ENCODE results near the gene SLC15A5.

The SLC15A5 gene

GRCh38 chr12:16243487-16244412, 33.7 kb downstream of the SLC15A5 start:
- Histone ChIP-seq H2BK12ac (ENCODE audit: low read length) (no peak overlapping the region), H2AFZ (ENCODE audit: low read length) (no peak overlapping the region), H3K18ac (ENCODE audit: low read length) (no peak overlapping the region), H2BK15ac (ENCODE audit: low read length) (no peak overlapping the region), H3K9me3 (replicated peaks in 1 of 2; ENCODE audit: control insufficient read depth in 2 of 2, insufficient read depth in 1 of 2, low read depth in 1 of 2, low read length in 2 of 2) (no peaks in the 10 kb centered on the region), H2AK5ac (ENCODE audit: low read depth, low read length) (no peak overlapping the region), H3K79me1 (ENCODE audit: low read depth, low read length) (no peaks in the 10 kb centered on the region), H2BK120ac (ENCODE audit: low read depth, low read length) (no peak overlapping the region), H3K4me1 (ENCODE audit: control insufficient read depth in 2 of 2, insufficient read depth in 1 of 2, low read depth in 1 of 2, low read length in 2 of 2) (no peaks in the 10 kb centered on the region), H3K4me2 (ENCODE audit: insufficient read depth, low read length, poor library complexity, severe bottlenecking) (no peak overlapping the region), H2BK5ac (ENCODE audit: low read length) (no peak overlapping the region), H3K4me3 (ENCODE audit: low read length in 2 of 2) (no peak overlapping the region), H3K14ac (ENCODE audit: low read length) (no peak overlapping the region), H3K27ac (replicated peaks; ENCODE audit: low read length) (no peak overlapping the region), H3K36me3 (replicated peaks in 1 of 2; ENCODE audit: control insufficient read depth in 2 of 2, insufficient read depth in 2 of 2, low read length in 2 of 2) (no peaks in the 10 kb centered on the region), H3K27me3 (ENCODE audit: control insufficient read depth in 3 of 3, insufficient read depth in 3 of 3, low read depth in 1 of 3, low read length in 3 of 3) (no peaks in the 10 kb centered on the region), H3K23ac (ENCODE audit: low read depth, low read length, poor library complexity) (no peak overlapping the region), H4K8ac (ENCODE audit: low read depth, low read length) (no peak overlapping the region), H4K91ac (ENCODE audit: low read depth, low read length, poor library complexity) (no peak overlapping the region), H3K4ac (ENCODE audit: low read length) (no peak overlapping the region), H3K9ac (ENCODE audit: low read depth, low read length, poor library complexity) (no peak overlapping the region)
- no CpG with 5 or more reads among the region's 9 CpGs for WGBS, 2 donors (ENCODE audit: extremely low coverage in 2 of 2, insufficient read length in 2 of 2, insufficient replicate concordance in 1 of 2)
- DNase-seq (ENCODE audit: low spot score): no peak

GRCh38 chr12:16241346-16241745, 36.1 kb downstream of the SLC15A5 start:
- no peak overlapping the region for H3K18ac ChIP-seq (ENCODE audit: low read length)
- WGBS, 2 donors (ENCODE audit: extremely low coverage in 2 of 2, insufficient read length in 2 of 2, insufficient replicate concordance in 1 of 2): no CpG with 5 or more reads among the region's 4 CpGs
- H4K91ac ChIP-seq (ENCODE audit: low read depth, low read length, poor library complexity): no peak overlapping the region
- no peak overlapping the region for H2AFZ ChIP-seq (ENCODE audit: low read length)
- no peak for DNase-seq (ENCODE audit: low spot score)
- no peak overlapping the region for H2AK5ac ChIP-seq (ENCODE audit: low read depth, low read length)
- no peak overlapping the region for H3K23ac ChIP-seq (ENCODE audit: low read depth, low read length, poor library complexity)
- no peak overlapping the region for H2BK5ac ChIP-seq (ENCODE audit: low read length)
- H3K4ac ChIP-seq (ENCODE audit: low read length): no peak overlapping the region
- H3K9me3 ChIP-seq (replicated peaks in 1 of 2; ENCODE audit: control insufficient read depth in 2 of 2, insufficient read depth in 1 of 2, low read depth in 1 of 2, low read length in 2 of 2): no peaks in the 10 kb centered on the region
- H4K8ac ChIP-seq (ENCODE audit: low read depth, low read length): no peak overlapping the region
- H3K9ac ChIP-seq (ENCODE audit: low read depth, low read length, poor library complexity): no peak overlapping the region
- H3K14ac ChIP-seq (ENCODE audit: low read length): no peak overlapping the region
- no peak overlapping the region for H3K27ac ChIP-seq (replicated peaks; ENCODE audit: low read length)
- no peaks in the 10 kb centered on the region for H3K27me3 ChIP-seq (ENCODE audit: control insufficient read depth in 3 of 3, insufficient read depth in 3 of 3, low read depth in 1 of 3, low read length in 3 of 3)
- H3K4me3 ChIP-seq (ENCODE audit: low read length in 2 of 2): no peak overlapping the region
- no peak overlapping the region for H2BK120ac ChIP-seq (ENCODE audit: low read depth, low read length)
- H2BK15ac ChIP-seq (ENCODE audit: low read length): no peak overlapping the region
- no peak overlapping the region for H2BK12ac ChIP-seq (ENCODE audit: low read length)
- no peak overlapping the region for H3K4me2 ChIP-seq (ENCODE audit: insufficient read depth, low read length, poor library complexity, severe bottlenecking)
- H3K4me1 ChIP-seq (ENCODE audit: control insufficient read depth in 2 of 2, insufficient read depth in 1 of 2, low read depth in 1 of 2, low read length in 2 of 2): no peaks in the 10 kb centered on the region
- H3K36me3 ChIP-seq (replicated peaks in 1 of 2; ENCODE audit: control insufficient read depth in 2 of 2, insufficient read depth in 2 of 2, low read length in 2 of 2): no peaks in the 10 kb centered on the region
- no peaks in the 10 kb centered on the region for H3K79me1 ChIP-seq (ENCODE audit: low read depth, low read length)

- H3K4me3 ChIP-seq (ENCODE audit: low read length in 2 of 2): no peak overlapping the region
- WGBS, 2 donors (ENCODE audit: extremely low coverage in 2 of 2, insufficient read length in 2 of 2, insufficient replicate concordance in 1 of 2): no CpG with 5 or more reads among the region's 2 CpGs
- no peak overlapping the region for H2AFZ ChIP-seq (ENCODE audit: low read length)
- H3K9ac ChIP-seq (ENCODE audit: low read depth, low read length, poor library complexity): no peak overlapping the region
- no peaks in the 10 kb centered on the region for H3K4me1 ChIP-seq (ENCODE audit: control insufficient read depth in 2 of 2, insufficient read depth in 1 of 2, low read depth in 1 of 2, low read length in 2 of 2)
- no peak overlapping the region for H3K18ac ChIP-seq (ENCODE audit: low read length)
- no peak for DNase-seq (ENCODE audit: low spot score)
- H2BK15ac ChIP-seq (ENCODE audit: low read length): no peak overlapping the region
- H2AK5ac ChIP-seq (ENCODE audit: low read depth, low read length): no peak overlapping the region
- no peaks in the 10 kb centered on the region for H3K79me1 ChIP-seq (ENCODE audit: low read depth, low read length)
- H3K23ac ChIP-seq (ENCODE audit: low read depth, low read length, poor library complexity): no peak overlapping the region
- no peak overlapping the region for H3K14ac ChIP-seq (ENCODE audit: low read length)
- no peaks in the 10 kb centered on the region for H3K27me3 ChIP-seq (ENCODE audit: control insufficient read depth in 3 of 3, insufficient read depth in 3 of 3, low read depth in 1 of 3, low read length in 3 of 3)
- no peak overlapping the region for H3K4ac ChIP-seq (ENCODE audit: low read length)
- H3K27ac ChIP-seq (replicated peaks; ENCODE audit: low read length): no peak overlapping the region
- H4K8ac ChIP-seq (ENCODE audit: low read depth, low read length): no peak overlapping the region
- no peaks in the 10 kb centered on the region for H3K9me3 ChIP-seq (replicated peaks in 1 of 2; ENCODE audit: control insufficient read depth in 2 of 2, insufficient read depth in 1 of 2, low read depth in 1 of 2, low read length in 2 of 2)
- no peaks in the 10 kb centered on the region for H3K36me3 ChIP-seq (replicated peaks in 1 of 2; ENCODE audit: control insufficient read depth in 2 of 2, insufficient read depth in 2 of 2, low read length in 2 of 2)
- H2BK12ac ChIP-seq (ENCODE audit: low read length): no peak overlapping the region
- no peak overlapping the region for H2BK5ac ChIP-seq (ENCODE audit: low read length)
- no peak overlapping the region for H4K91ac ChIP-seq (ENCODE audit: low read depth, low read length, poor library complexity)
- no peak overlapping the region for H3K4me2 ChIP-seq (ENCODE audit: insufficient read depth, low read length, poor library complexity, severe bottlenecking)
- H2BK120ac ChIP-seq (ENCODE audit: low read depth, low read length): no peak overlapping the region
Measured at GRCh38 chr12:16238661-16239060, 38.8 kb downstream of the SLC15A5 start.

GRCh38 chr12:16229676-16230075, 47.8 kb downstream of the SLC15A5 start:
- no CpG with 5 or more reads among the region's 1 CpG for WGBS, 2 donors (ENCODE audit: extremely low coverage in 2 of 2, insufficient read length in 2 of 2, insufficient replicate concordance in 1 of 2)
- Histone ChIP-seq H3K4me2 (ENCODE audit: insufficient read depth, low read length, poor library complexity, severe bottlenecking) (no peak overlapping the region), H3K9me3 (replicated peaks in 1 of 2; ENCODE audit: control insufficient read depth in 2 of 2, insufficient read depth in 1 of 2, low read depth in 1 of 2, low read length in 2 of 2) (no peaks in the 10 kb centered on the region), H2AK5ac (ENCODE audit: low read depth, low read length) (no peak overlapping the region), H2BK12ac (ENCODE audit: low read length) (no peak overlapping the region), H3K9ac (ENCODE audit: low read depth, low read length, poor library complexity) (no peak overlapping the region), H3K27me3 (ENCODE audit: control insufficient read depth in 3 of 3, insufficient read depth in 3 of 3, low read depth in 1 of 3, low read length in 3 of 3) (no peaks in the 10 kb centered on the region), H2BK15ac (ENCODE audit: low read length) (no peak overlapping the region), H3K14ac (ENCODE audit: low read length) (no peak overlapping the region), H2BK120ac (ENCODE audit: low read depth, low read length) (no peak overlapping the region), H4K8ac (ENCODE audit: low read depth, low read length) (no peak overlapping the region), H2BK5ac (ENCODE audit: low read length) (no peak overlapping the region), H3K79me1 (ENCODE audit: low read depth, low read length) (no peaks in the 10 kb centered on the region), H3K23ac (ENCODE audit: low read depth, low read length, poor library complexity) (no peak overlapping the region), H3K4me3 (ENCODE audit: low read length in 2 of 2) (no peak overlapping the region), H2AFZ (ENCODE audit: low read length) (no peak overlapping the region), H3K36me3 (replicated peaks in 1 of 2; ENCODE audit: control insufficient read depth in 2 of 2, insufficient read depth in 2 of 2, low read length in 2 of 2) (no peaks in the 10 kb centered on the region), H3K18ac (ENCODE audit: low read length) (no peak overlapping the region), H3K4me1 (ENCODE audit: control insufficient read depth in 2 of 2, insufficient read depth in 1 of 2, low read depth in 1 of 2, low read length in 2 of 2) (peaks cover 0 to 6% of the 10 kb centered on the region in 2 donors), H3K4ac (ENCODE audit: low read length) (no peak overlapping the region), H4K91ac (ENCODE audit: low read depth, low read length, poor library complexity) (no peak overlapping the region), H3K27ac (replicated peaks; ENCODE audit: low read length) (no peak overlapping the region)
- DNase-seq (ENCODE audit: low spot score): no peak

All from neuronal stem cell (in vitro differentiated cells).